GM12891 (cell line): ENCODE data around the gene COL15A1. TPM values are rescaled to one million over a fixed set of nuclear protein-coding genes. Genes with fewer than 3 reads are reported as not detected.
"Not testable (repeated sequence)": the region's sequence is repeated elsewhere in the genome, so short reads cannot be mapped to it uniquely, and the experiment has no call there.

ENCODE experiments used
- DNase-seq: peaks from one replicate; pipeline ENCODE4 v3.0.0; 2011; ENCODE audit warnings: low spot score; ENCODE audit not compliant: insufficient read length
- FAIRE-seq: peaks from 2 replicates; lab custom pipeline; 2011; peaks lifted over from hg19 to GRCh38; lab: Jason Lieb, UNC
- PAX5 ChIP-seq: IDR thresholded peaks from 2 replicates; pipeline ENCODE4 v1.6.1; 2011; ENCODE audit warnings: low read length, moderate library complexity, mild to moderate bottlenecking; ENCODE audit not compliant: insufficient read depth, severe bottlenecking
- POLR2A ChIP-seq: IDR thresholded peaks from 2 replicates; pipeline ENCODE4 v1.6.1; 2011; ENCODE audit warnings: low read depth, low read length, control low read depth
- POLR2AphosphoS5 ChIP-seq: IDR thresholded peaks from 2 replicates; pipeline ENCODE4 v1.6.1; 2011; ENCODE audit warnings: low read depth, low read length, control low read depth
- POU2F2 ChIP-seq: IDR thresholded peaks from 2 replicates; pipeline ENCODE4 v1.6.1; 2011; ENCODE audit warnings: low read depth, mild to moderate bottlenecking, control low read depth, low read length, moderate library complexity
- SPI1 ChIP-seq: IDR thresholded peaks from 2 replicates; pipeline ENCODE4 v1.6.1; 2011; ENCODE audit warnings: low read depth, low read length, control low read depth
- TAF1 ChIP-seq: IDR thresholded peaks from 2 replicates; pipeline ENCODE4 v1.6.1; 2011; ENCODE audit warnings: low read depth, low read length, control low read depth
- polyA plus RNA-seq: library from polyadenylated mRNA; unstranded; fragments of >200 nt; gene quantifications from one replicate; pipeline ENCODE4 v1.2.1, GENCODE V29; 2012; ENCODE audit warnings: low read depth, missing spikeins, inconsistent platforms; ENCODE audit not compliant: missing spikeins

The COL15A1 gene
- polyA plus RNA-seq: not detected

- TF ChIP-seq PAX5 (no peak), POLR2AphosphoS5 (no peak), POU2F2 (no peak), SPI1 (no peak), TAF1 (no peak), POLR2A (no peak)
- no peak for DNase-seq
- no peak for FAIRE-seq
These were observed at the start of gene COL15A1 for GRCh38 chr9:98943682-98944056. Gene COL15A1 (plus strand): TSS chr9:98943907. CDS start chr9:98944062, 155 bp downstream.

DNA sequence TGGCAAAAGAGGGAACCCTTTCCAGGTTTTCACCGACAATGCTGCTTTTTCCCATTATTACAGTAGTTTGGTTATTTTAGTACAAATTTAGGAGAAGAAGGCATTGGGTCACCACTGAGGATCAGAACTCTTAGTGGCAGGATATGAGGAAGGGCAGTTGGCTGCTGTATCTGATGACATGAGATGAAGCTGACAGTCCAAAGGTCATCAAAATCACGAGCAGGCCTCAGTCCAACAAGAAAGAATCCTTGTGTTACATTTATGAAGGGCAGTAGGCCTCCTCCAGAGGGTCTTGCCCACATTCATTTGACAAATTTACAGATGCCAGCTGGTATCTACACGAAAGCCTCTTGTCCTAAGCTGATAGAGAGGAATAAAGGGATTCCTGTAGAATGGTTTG is 49.5 kb upstream of the COL15A1 start:
- FAIRE-seq: no peak
- TF ChIP-seq POLR2A (no peak), SPI1 (no peak), PAX5 (no peak), POU2F2 (no peak), TAF1 (no peak), POLR2AphosphoS5 (no peak)

DNA sequence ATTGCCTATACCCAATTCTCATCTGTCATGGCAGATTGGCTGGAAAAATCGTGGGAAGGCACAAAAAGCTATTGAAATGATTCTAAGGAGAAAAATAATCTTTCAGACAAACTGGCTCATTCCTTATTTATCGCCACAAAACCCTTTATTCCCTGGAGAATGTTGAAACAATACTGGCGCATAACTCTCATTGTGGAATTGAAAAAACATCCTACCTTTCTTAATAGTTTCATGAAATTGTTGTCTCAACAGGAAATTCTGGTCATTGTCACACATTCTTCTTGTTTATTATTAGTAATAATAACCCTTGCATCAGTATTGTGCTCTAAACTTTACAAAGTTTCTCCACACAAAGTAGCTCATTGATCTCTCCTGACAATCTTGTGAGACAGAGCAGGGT is 48.9 kb upstream of the COL15A1 start:
- no peak for DNase-seq
- no peak for TF ChIP-seq SPI1
- no peak for TF ChIP-seq POLR2AphosphoS5
- TF ChIP-seq POU2F2: no peak
- no peak for TF ChIP-seq PAX5
- TF ChIP-seq TAF1: no peak
- no peak for TF ChIP-seq POLR2A
- FAIRE-seq: no peak

More for the DNA sequence above, 49.5 kb upstream of the COL15A1 start:
- no peak for DNase-seq

- no peak for TF ChIP-seq POLR2AphosphoS5
- no peak for TF ChIP-seq POLR2A
- TF ChIP-seq PAX5: no peak
- TF ChIP-seq SPI1: no peak
- TF ChIP-seq TAF1: no peak
- no peak for TF ChIP-seq POU2F2
- DNase-seq (no peak), FAIRE-seq (no peak)
These were observed 47.1 kb upstream of the COL15A1 start for GRCh38 chr9:98896632-98897031.

DNA sequence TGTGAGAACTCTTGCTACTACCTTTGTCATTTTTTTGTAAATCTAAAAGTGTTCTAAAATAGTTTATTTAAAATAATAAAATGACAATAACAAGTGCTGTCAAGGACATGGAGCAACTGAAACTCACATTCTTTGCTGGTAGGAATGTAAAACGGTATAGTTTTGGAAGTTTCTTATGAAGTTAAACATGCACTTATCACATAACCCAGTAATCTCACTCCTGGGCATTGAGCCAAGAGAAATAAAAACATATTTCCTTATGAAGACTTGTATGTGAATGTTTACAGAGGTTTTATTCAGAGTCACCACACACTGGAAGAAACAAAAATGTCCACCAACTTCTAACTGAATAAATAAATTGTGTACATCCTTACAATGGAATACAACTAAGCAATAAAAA is 46.0 kb upstream of the COL15A1 start:
- FAIRE-seq: no peak
- TF ChIP-seq PAX5 (no peak), TAF1 (no peak), POLR2AphosphoS5 (no peak), POLR2A (no peak), POU2F2 (no peak)
- no peak for DNase-seq

GRCh38 chr9:98899408-98900056 is 44.2 kb upstream of the COL15A1 start:
- no peak for FAIRE-seq
- TF ChIP-seq TAF1 (no peak), SPI1 (no peak), POLR2A (no peak), PAX5 (no peak), POLR2AphosphoS5 (no peak), POU2F2 (no peak)
- no peak for DNase-seq

DNA sequence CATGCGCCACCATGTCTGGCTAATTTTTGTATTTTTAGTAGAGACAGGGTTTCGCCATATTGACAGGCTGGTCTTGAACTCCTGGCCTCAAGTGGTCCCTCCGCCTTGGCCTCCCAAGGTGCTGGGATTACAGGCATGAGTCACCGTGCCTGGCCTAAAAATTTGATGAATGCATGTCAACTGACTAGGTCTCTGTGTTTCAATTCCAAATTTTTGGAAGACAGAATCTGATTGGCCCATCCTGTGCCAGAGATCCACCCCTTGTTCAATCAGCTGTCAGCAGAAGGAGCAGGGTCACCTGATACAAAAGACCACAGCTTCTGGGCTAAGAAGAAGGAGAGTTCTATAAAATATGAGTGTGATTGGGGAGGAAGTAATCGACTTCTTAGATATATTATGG is 43.5 kb upstream of the COL15A1 start:
- FAIRE-seq: no peak
- no peak for DNase-seq
- TF ChIP-seq POLR2A (no peak), SPI1 (no peak), POU2F2 (no peak), TAF1 (no peak), PAX5 (no peak), POLR2AphosphoS5 (no peak)

- no peak for DNase-seq
- TF ChIP-seq POLR2AphosphoS5 (no peak), PAX5 (no peak), POU2F2 (no peak), POLR2A (no peak), TAF1 (no peak), SPI1 (no peak)
These were observed 43.0 kb upstream of the COL15A1 start for GRCh38 chr9:98900725-98901124.

DNA sequence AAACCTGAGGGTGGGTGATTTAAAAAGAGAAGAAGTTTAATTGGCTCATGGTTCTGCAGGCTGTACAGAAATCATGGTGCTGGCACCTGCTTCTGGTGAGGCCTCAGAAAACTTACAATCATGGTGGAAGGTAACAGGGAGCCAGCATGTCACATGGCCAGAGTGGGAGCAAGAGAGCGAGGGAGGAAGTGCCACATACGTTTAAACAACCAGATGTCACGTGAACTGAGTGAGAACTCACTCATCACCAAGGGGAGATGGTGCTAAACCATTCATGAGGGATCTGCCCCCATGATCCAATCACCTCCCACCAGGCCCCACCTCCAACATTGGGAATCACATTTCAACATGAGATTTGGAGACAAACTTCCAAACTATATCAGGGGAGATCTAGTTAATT is 41.9 kb upstream of the COL15A1 start:
- not testable (repeated sequence) for FAIRE-seq, DNase-seq

More at GRCh38 chr9:98900725-98901124, 43.0 kb upstream of the COL15A1 start:
- FAIRE-seq: no peak

GRCh38 chr9:98902516-98902915 is 41.2 kb upstream of the COL15A1 start:
- TF ChIP-seq POLR2A: no peak
- TF ChIP-seq POLR2AphosphoS5: no peak
- TF ChIP-seq PAX5: no peak
- no peak for TF ChIP-seq TAF1
- TF ChIP-seq SPI1: no peak
- no peak for TF ChIP-seq POU2F2
- DNase-seq (no peak), FAIRE-seq (no peak)

DNA sequence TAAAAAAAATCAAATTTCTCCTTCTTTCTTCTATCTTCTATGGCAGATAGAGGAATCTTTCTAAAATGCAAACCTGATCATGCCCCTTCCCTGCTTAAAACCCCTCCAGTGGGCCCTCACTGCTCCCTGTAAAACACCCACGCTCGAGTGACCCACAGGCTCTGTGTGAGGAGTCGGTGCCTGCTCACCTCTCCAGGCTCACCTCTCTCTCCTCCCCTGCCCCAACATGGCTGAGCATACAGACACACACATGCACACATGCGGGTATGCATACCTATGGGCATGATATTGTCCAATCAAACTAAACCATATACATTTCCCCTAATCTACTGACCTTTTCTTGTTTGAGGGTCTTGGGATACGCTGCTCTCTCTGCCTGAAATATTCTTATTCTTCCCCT is 40.8 kb upstream of the COL15A1 start:
- TF ChIP-seq POLR2A: no peak
- TF ChIP-seq SPI1: no peak
- FAIRE-seq (no peak), DNase-seq (no peak)
